Neuronal stem cell (in vitro differentiated cells): ENCODE results near the gene GDF7.

Experiments
- DNase-seq: peaks from one replicate; pipeline ENCODE4 v3.0.0-alpha.2; 2013; ENCODE audit warnings: low spot score
- H2AFZ ChIP-seq: one replicate; pipeline ENCODE4 v1.6.1; 2013; ENCODE audit warnings: mild to moderate bottlenecking, low read length, inconsistent platforms
- H2AK5ac ChIP-seq: 2 replicates; pipeline ENCODE4 v1.6.1; 2013; ENCODE audit warnings: low read depth, mild to moderate bottlenecking, inconsistent platforms, low read length, moderate library complexity, mixed read lengths
- H2BK120ac ChIP-seq: 2 replicates; pipeline ENCODE4 v1.6.1; 2013; ENCODE audit warnings: low read depth, mild to moderate bottlenecking, inconsistent platforms, low read length, moderate library complexity, mixed read lengths
- H2BK12ac ChIP-seq: one replicate; pipeline ENCODE4 v1.6.1; 2013; ENCODE audit warnings: low read length, inconsistent platforms
- H2BK15ac ChIP-seq: 2 replicates; pipeline ENCODE4 v1.6.1; 2013; ENCODE audit warnings: mild to moderate bottlenecking, low read length, inconsistent platforms, mixed read lengths
- H2BK5ac ChIP-seq: one replicate; pipeline ENCODE4 v1.6.1; 2013; ENCODE audit warnings: inconsistent platforms, mild to moderate bottlenecking, low read length, moderate library complexity
- H3K14ac ChIP-seq: one replicate; pipeline ENCODE4 v1.6.1; 2013; ENCODE audit warnings: low read length, inconsistent platforms
- H3K18ac ChIP-seq: 2 replicates; pipeline ENCODE4 v1.6.1; 2013; ENCODE audit warnings: low read length, inconsistent platforms
- H3K23ac ChIP-seq: 2 replicates; pipeline ENCODE4 v1.6.1; 2013; ENCODE audit warnings: low read depth, mild to moderate bottlenecking, mixed read lengths, low read length, inconsistent platforms; ENCODE audit not compliant: poor library complexity
- H3K27ac ChIP-seq: replicated peaks from 3 replicates; pipeline ENCODE4 v1.5.1; 2013; ENCODE audit warnings: low read length, inconsistent platforms
- H3K27me3 ChIP-seq, 3 experiments: 2 replicates each; pipeline ENCODE4 v1.6.1; 2013; ENCODE audit warnings: low read length in 3 of 3, mild to moderate bottlenecking in 2 of 3, inconsistent platforms in 1 of 3, low read depth in 1 of 3, mixed read lengths in 1 of 3, moderate library complexity in 1 of 3; ENCODE audit not compliant: control insufficient read depth in 3 of 3, insufficient read depth in 3 of 3
- H3K36me3 ChIP-seq, 2 donors: replicated peaks in 1 of 2; 2 replicates each; pipeline ENCODE4 v1.6.1; 2013; ENCODE audit warnings: low read length in 2 of 2; ENCODE audit not compliant: control insufficient read depth in 2 of 2, insufficient read depth in 2 of 2
- H3K4ac ChIP-seq: 2 replicates; pipeline ENCODE4 v1.6.1; 2013; ENCODE audit warnings: inconsistent platforms, mild to moderate bottlenecking, low read length, moderate library complexity
- H3K4me1 ChIP-seq, 2 donors: 1 replicate in 1 of 2; 2 replicates in 1 of 2; pipeline ENCODE4 v1.6.1; 2013; ENCODE audit warnings: low read length in 2 of 2, low read depth in 1 of 2; ENCODE audit not compliant: control insufficient read depth in 2 of 2, insufficient read depth in 1 of 2
- H3K4me2 ChIP-seq: one replicate; pipeline ENCODE4 v1.6.1; 2013; ENCODE audit warnings: mild to moderate bottlenecking, low read length, inconsistent platforms; ENCODE audit not compliant: insufficient read depth, poor library complexity, severe bottlenecking
- H3K4me3 ChIP-seq, 2 donors: 2 replicates each; pipeline ENCODE4 v1.5.1; 2013; ENCODE audit warnings: low read length in 2 of 2, mild to moderate bottlenecking in 2 of 2, inconsistent platforms in 1 of 2, moderate library complexity in 1 of 2
- H3K79me1 ChIP-seq: one replicate; pipeline ENCODE4 v1.6.1; 2013; ENCODE audit warnings: low read depth, mild to moderate bottlenecking, inconsistent platforms, low read length, moderate library complexity
- H3K9ac ChIP-seq: one replicate; pipeline ENCODE4 v1.6.1; 2013; ENCODE audit warnings: mild to moderate bottlenecking, low read depth, low read length, inconsistent platforms; ENCODE audit not compliant: poor library complexity
- H3K9me3 ChIP-seq, 2 donors: replicated peaks in 1 of 2; 2 replicates each; pipeline versions ENCODE3 to v1.6.1; 2013; ENCODE audit warnings: low read length in 2 of 2, mild to moderate bottlenecking in 2 of 2, inconsistent platforms in 1 of 2, low read depth in 1 of 2, mixed read lengths in 1 of 2, moderate library complexity in 1 of 2; ENCODE audit not compliant: control insufficient read depth in 2 of 2, insufficient read depth in 1 of 2
- H4K8ac ChIP-seq: one replicate; pipeline ENCODE4 v1.6.1; 2013; ENCODE audit warnings: low read depth, mild to moderate bottlenecking, inconsistent platforms, low read length, moderate library complexity
- H4K91ac ChIP-seq: one replicate; pipeline ENCODE4 v1.6.1; 2013; ENCODE audit warnings: low read length, low read depth, mild to moderate bottlenecking, inconsistent platforms; ENCODE audit not compliant: poor library complexity
- WGBS, 2 donors: extraction: QIAGEN DNeasy Blood & Tissue Kit; methylation state at CpG; one replicate each; pipeline ENCODE4 v1.1.7; 2013; ENCODE audit warnings: missing lambda C conversion rate in 2 of 2, mixed read lengths in 1 of 2; ENCODE audit not compliant: insufficient read length in 2 of 2, insufficient replicate concordance in 1 of 2; ENCODE audit errors: extremely low coverage in 2 of 2; 5-methylcytosine and 5-hydroxymethylcytosine counted together

The GDF7 gene

DNA sequence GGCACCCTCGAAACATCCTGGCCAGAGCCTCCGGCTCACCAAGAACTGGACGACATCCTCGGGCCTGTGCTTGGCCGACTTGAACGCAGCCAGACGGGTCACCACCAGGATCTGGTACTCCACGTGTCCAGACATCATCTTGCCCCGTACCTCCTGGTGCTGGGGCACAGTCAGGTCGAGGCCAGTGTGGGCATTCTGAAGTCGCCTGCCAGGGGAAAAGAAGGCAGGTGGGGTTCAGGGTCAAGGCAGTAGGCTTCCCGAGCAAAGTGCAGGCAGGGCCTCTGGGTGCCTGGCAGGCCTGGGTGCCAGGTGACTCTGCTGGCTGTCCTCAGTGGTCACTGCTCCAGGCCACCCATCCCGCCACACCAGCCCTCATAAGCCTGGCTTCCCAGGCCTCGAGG, 21.6 kb upstream of the GDF7 start:
- Histone ChIP-seq H3K27ac (no peak overlapping the region), H3K4me2 (no peak overlapping the region), H3K27me3 (no peaks in the 10 kb centered on the region)

DNA sequence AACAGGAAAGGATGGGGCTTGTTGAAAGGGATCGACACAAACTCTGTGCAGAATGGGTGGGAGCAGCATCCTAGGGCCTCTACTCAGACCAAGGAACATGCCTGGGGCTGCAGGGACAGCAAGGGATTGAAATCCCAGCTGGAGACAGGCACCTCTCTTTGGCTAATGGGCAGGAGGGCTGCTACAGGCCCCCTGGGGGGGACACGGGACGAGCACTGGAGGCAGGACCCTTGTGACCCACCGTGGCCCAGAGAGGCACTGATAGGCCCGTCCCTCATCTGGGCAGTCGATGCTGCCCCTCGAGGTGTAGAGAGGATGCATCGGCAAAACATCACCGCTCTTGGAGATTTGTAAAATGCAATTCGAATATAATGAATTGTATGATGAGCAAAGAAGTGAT, 21.2 kb upstream of the GDF7 start:
- H2AK5ac ChIP-seq, result no peak overlapping the region
- H3K18ac ChIP-seq, result no peak overlapping the region
- no peak overlapping the region for H3K4ac ChIP-seq
- H2BK15ac ChIP-seq, result no peak overlapping the region
- H3K14ac ChIP-seq, result no peak overlapping the region
- H3K9me3 ChIP-seq, result no peaks in the 10 kb centered on the region
- no CpG with 5 or more reads among the region's 10 CpGs for WGBS, 2 donors
- H3K4me3 ChIP-seq, result no peak overlapping the region
- H3K4me2 ChIP-seq, result no peak overlapping the region
- no peak for DNase-seq
- H2BK120ac ChIP-seq, result no peak overlapping the region
- H3K27ac ChIP-seq, result no peak overlapping the region
- no peak overlapping the region for H2AFZ ChIP-seq
- H2BK5ac ChIP-seq, result no peak overlapping the region
- peaks cover 2 to 18% of the 10 kb centered on the region in 2 donors for H3K36me3 ChIP-seq
- peak overlapping the region; percentile 49 for H3K23ac ChIP-seq
- no peak overlapping the region for H4K91ac ChIP-seq
- H3K4me1 ChIP-seq, result peaks cover 4 to 20% of the 10 kb centered on the region in 2 donors
- no peak overlapping the region for H4K8ac ChIP-seq
- H3K79me1 ChIP-seq, result no peaks in the 10 kb centered on the region
- no peaks in the 10 kb centered on the region for H3K27me3 ChIP-seq
- no peak overlapping the region for H3K9ac ChIP-seq
- H2BK12ac ChIP-seq, result peak overlapping the region; percentile 26

More for the DNA sequence above, 21.6 kb upstream of the GDF7 start:
- Histone ChIP-seq H4K8ac (no peak overlapping the region), H2BK120ac (no peak overlapping the region), H3K36me3 (peaks cover 5 to 20% of the 10 kb centered on the region in 2 donors), H3K79me1 (no peaks in the 10 kb centered on the region), H2AK5ac (no peak overlapping the region), H3K18ac (peak overlapping the region; percentile 42), H3K14ac (no peak overlapping the region), H3K9ac (no peak overlapping the region), H3K23ac (peak overlapping the region; percentile 49), H2BK5ac (no peak overlapping the region), H3K4ac (no peak overlapping the region), H3K9me3 (no peaks in the 10 kb centered on the region), H2BK12ac (peak overlapping the region; percentile 26), H2BK15ac (no peak overlapping the region), H3K4me1 (peaks cover 4 to 15% of the 10 kb centered on the region in 2 donors), H2AFZ (no peak overlapping the region), H4K91ac (no peak overlapping the region), H3K4me3 (no peak overlapping the region)
- WGBS, 2 donors, result no CpG with 5 or more reads among the region's 14 CpGs
- no peak for DNase-seq

DNA sequence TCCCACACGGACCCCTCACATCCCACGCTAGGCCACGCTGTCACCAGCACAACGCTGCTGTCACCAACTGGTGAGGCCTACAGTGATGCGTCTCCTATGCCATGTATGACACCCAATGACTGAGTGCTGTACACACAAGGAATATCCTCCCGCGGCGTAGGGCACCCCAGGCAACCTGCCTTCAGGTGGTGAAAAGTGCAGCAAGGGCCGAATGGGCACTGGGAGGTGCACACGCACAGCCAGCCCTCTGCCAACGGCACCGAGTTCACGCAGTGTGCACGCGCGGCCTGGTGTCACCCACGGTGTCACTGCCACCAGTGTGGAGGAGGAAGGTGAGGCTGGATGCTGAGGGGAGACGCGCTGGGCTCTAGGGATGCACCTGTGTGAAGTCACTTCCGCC, 20.5 kb upstream of the GDF7 start:
- no peak overlapping the region for H3K27ac ChIP-seq
- peak overlapping the region; percentile 34 for H3K9ac ChIP-seq
- H3K79me1 ChIP-seq, result no peaks in the 10 kb centered on the region
- H2AFZ ChIP-seq, result no peak overlapping the region
- no peak overlapping the region for H2BK12ac ChIP-seq
- H3K23ac ChIP-seq, result peak overlapping the region; percentile 78
- no peaks in the 10 kb centered on the region for H3K27me3 ChIP-seq
- no peak for DNase-seq
- H2AK5ac ChIP-seq, result no peak overlapping the region
- no peak overlapping the region for H2BK15ac ChIP-seq
- H3K4ac ChIP-seq, result no peak overlapping the region
- no peak overlapping the region for H2BK5ac ChIP-seq
- H3K14ac ChIP-seq, result peak overlapping the region; percentile 78
- H3K4me3 ChIP-seq, result no peak overlapping the region
- WGBS, 2 donors, result no CpG with 5 or more reads among the region's 20 CpGs
- peaks cover 0 to 12% of the 10 kb centered on the region in 2 donors for H3K36me3 ChIP-seq
- H3K9me3 ChIP-seq, result no peaks in the 10 kb centered on the region
- H3K4me2 ChIP-seq, result no peak overlapping the region
- H3K4me1 ChIP-seq, result peaks cover 4 to 20% of the 10 kb centered on the region in 2 donors
- H4K8ac ChIP-seq, result no peak overlapping the region
- H4K91ac ChIP-seq, result no peak overlapping the region
- peak overlapping the region; percentile 50 for H3K18ac ChIP-seq
- H2BK120ac ChIP-seq, result no peak overlapping the region

DNA sequence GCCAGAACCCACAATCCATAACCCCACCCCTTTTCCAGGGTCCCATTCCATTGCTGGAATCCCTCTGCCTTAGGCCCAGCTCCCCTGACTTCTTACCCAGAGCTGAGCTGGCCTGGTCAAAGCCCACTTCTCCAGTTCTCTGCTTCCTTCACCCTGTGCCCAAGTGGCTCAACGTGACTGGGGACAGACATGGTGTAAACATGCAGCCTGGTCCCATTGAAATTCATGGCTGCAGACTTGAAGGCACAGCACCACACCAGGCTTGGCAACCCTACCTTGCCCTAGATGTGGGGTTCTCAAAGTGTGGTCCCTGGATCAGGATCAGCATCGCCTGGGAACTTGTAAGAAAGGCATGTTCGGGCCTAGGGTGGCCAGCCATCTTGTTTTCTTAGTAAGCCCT, 19.7 kb upstream of the GDF7 start:
- H2BK15ac ChIP-seq, result no peak overlapping the region
- peaks cover 0 to 2% (median 2%) of the 10 kb centered on the region in 3 experiments for H3K27me3 ChIP-seq
- H3K4me2 ChIP-seq, result no peak overlapping the region
- no peaks in the 10 kb centered on the region for H3K79me1 ChIP-seq
- H2BK120ac ChIP-seq, result no peak overlapping the region
- H3K36me3 ChIP-seq, result peaks cover 0 to 8% of the 10 kb centered on the region in 2 donors
- no peak overlapping the region for H4K91ac ChIP-seq
- no peak overlapping the region for H2BK12ac ChIP-seq
- no peaks in the 10 kb centered on the region for H3K9me3 ChIP-seq
- H3K9ac ChIP-seq, result peak overlapping the region; percentile 38
- peaks cover 6 to 24% of the 10 kb centered on the region in 2 donors for H3K4me1 ChIP-seq
- H2AFZ ChIP-seq, result no peak overlapping the region
- H3K4ac ChIP-seq, result no peak overlapping the region
- no CpG with 5 or more reads among the region's 3 CpGs for WGBS, 2 donors
- no peak overlapping the region for H3K18ac ChIP-seq
- H3K27ac ChIP-seq, result no peak overlapping the region
- H2AK5ac ChIP-seq, result no peak overlapping the region
- no peak for DNase-seq
- H3K23ac ChIP-seq, result no peak overlapping the region
- no peak overlapping the region for H3K4me3 ChIP-seq
- H3K14ac ChIP-seq, result no peak overlapping the region
- H2BK5ac ChIP-seq, result peak overlapping the region; percentile 58
- no peak overlapping the region for H4K8ac ChIP-seq
